HEK293 (cell line): ENCODE measurements around the gene SBF1.

ENCODE experiments used
- CTCF ChIP-seq: fragments of 450-650 bp; formaldehyde crosslinking; IDR thresholded peaks from 2 replicates; pipeline ENCODE4 v1.5.1; 2016; ENCODE audit warnings: missing biosample characterization, missing genetic modification characterization
- HOXA7 ChIP-seq: sonication (generic); formaldehyde crosslinking; IDR thresholded peaks from 2 replicates; pipeline ENCODE4 v1.8.1; 2022; ENCODE audit warnings: missing genetic modification reagents, borderline replicate concordance
- REST ChIP-seq: fragments of 450-650 bp; formaldehyde crosslinking; IDR thresholded peaks from 2 replicates; pipeline ENCODE4 v1.5.1; 2016; ENCODE audit warnings: missing biosample characterization, missing genetic modification characterization
- SALL2 ChIP-seq: fragments of 450-650 bp; formaldehyde crosslinking; IDR thresholded peaks from 2 replicates; pipeline ENCODE4 v1.5.0; 2017; ENCODE audit warnings: missing biosample characterization, mild to moderate bottlenecking, missing genetic modification characterization, borderline replicate concordance
- YY1 ChIP-seq: fragments of 450-650 bp; formaldehyde crosslinking; IDR thresholded peaks from 2 replicates; pipeline ENCODE4 v1.5.1; 2018; ENCODE audit warnings: missing biosample characterization, missing genetic modification characterization
- ZBTB21 ChIP-seq: fragments of 450-650 bp; formaldehyde crosslinking; IDR thresholded peaks from 2 replicates; pipeline ENCODE4 v1.5.1; 2017; ENCODE audit warnings: missing biosample characterization, missing genetic modification characterization
- ZNF132 ChIP-seq: fragments of 450-650 bp; formaldehyde crosslinking; IDR thresholded peaks from 2 replicates; pipeline ENCODE4 v1.5.1; 2017; ENCODE audit warnings: missing biosample characterization, missing genetic modification characterization, borderline replicate concordance
- ZNF157 ChIP-seq: fragments of 450-650 bp; formaldehyde crosslinking; IDR thresholded peaks from 2 replicates; pipeline ENCODE4 v1.5.1; 2016; ENCODE audit warnings: missing biosample characterization, missing genetic modification characterization
- ZNF19 ChIP-seq: fragments of 450-650 bp; formaldehyde crosslinking; IDR thresholded peaks from 2 replicates; pipeline ENCODE4; 2016; ENCODE audit warnings: missing biosample characterization, missing genetic modification characterization, low read depth
- ZNF211 ChIP-seq: fragments of 450-650 bp; formaldehyde crosslinking; IDR thresholded peaks from 2 replicates; pipeline ENCODE4 v1.5.1; 2016; ENCODE audit warnings: low read depth, missing biosample characterization, missing genetic modification characterization
- ZNF24 ChIP-seq: fragments of 450-650 bp; formaldehyde crosslinking; IDR thresholded peaks from 2 replicates; pipeline ENCODE4 v1.5.1; 2016; ENCODE audit warnings: missing biosample characterization, missing genetic modification characterization

DNA sequence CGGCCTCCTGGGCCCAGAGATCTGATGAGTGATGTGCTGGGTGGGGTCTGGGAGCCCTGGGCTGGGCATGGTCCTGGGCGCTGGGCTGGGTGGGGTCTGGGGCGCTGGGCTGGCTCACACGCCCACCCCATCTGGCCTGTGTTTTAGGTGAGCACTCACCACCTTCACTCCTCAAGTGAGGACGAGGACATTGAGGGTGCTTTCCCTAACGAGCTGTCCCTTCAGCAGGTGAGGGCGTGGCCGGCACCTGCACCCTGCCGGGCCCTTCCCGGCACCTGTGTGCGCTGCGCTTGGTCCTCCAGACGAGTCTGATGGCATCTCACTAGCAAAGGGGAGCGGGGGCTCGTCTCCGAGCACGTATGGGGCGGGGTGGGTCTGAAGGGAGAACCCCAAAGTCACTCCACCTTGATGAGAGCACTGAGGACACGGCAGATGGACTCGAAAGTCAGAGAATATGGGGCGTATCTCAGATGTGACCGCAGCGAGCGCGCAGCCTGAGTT lies 37.9 kb downstream of the SBF1 start:
- TF ChIP-seq CTCF (no peak), ZNF157 (tag by site-specific recombination) (no peak), ZNF24 (tag by site-specific recombination) (no peak), SALL2 (tag by site-specific recombination) (no peak), ZNF19 (tag by site-specific recombination) (no peak), ZBTB21 (tag by site-specific recombination) (no peak), HOXA7 (CRISPR knock-in tag) (no peak), ZNF132 (tag by site-specific recombination) (no peak), REST (tag by site-specific recombination) (no peak), YY1 (tag by site-specific recombination) (no peak), ZNF211 (tag by site-specific recombination) (no peak)
